ENCODE measurements around the gene ATXN1L.

GRCh38 chr16:71867939-71868338 lies 22.2 kb downstream of the ATXN1L start:
- TF ChIP-seq CTCF (IDR thresholded peaks at IDR 0.05 in 4 of 5, conservative IDR thresholded peaks at IDR 0.05 in 1 of 5) (no peak), POLR2A (IDR thresholded peaks at IDR 0.05) (no peak)

All from gastrocnemius medialis (tissue), 4 donors.